Prostate gland (tissue), 2 donors: ENCODE results near the gene U2SURP. TPM values are rescaled to one million over a fixed set of nuclear protein-coding genes. Genes with fewer than 3 reads are reported as not detected.

Source experiments
- DNase-seq: peaks from one replicate; pipeline ENCODE4 v3.0.0-alpha.2; 2019; ENCODE audit warnings: low spot score
- H3K27ac ChIP-seq, 2 donors: fragments of 200-600 bp; sonication (generic); 2 replicates each; pipeline ENCODE4 v1.5.1; 2017 to 2019
- H3K27me3 ChIP-seq: fragments of 200-600 bp; sonication (generic); replicated peaks from 2 replicates; pipeline ENCODE4 v1.5.1; 2019; ENCODE audit not compliant: insufficient read depth
- H3K36me3 ChIP-seq, 2 donors: fragments of 200-600 bp; sonication (generic); 1 replicate in 1 of 2; 2 replicates in 1 of 2; pipeline versions ENCODE4 v1.5.1 to v1.8.1; 2017 to 2019
- H3K4me1 ChIP-seq: fragments of 200-600 bp; sonication (generic); replicated peaks from 2 replicates; pipeline ENCODE4 v1.5.1; 2019
- H3K4me3 ChIP-seq, 2 donors: fragments of 200-600 bp; sonication (generic); 2 replicates each; pipeline ENCODE4 v1.5.1; 2017 to 2019
- H3K9me3 ChIP-seq: fragments of 200-600 bp; sonication (generic); 2 replicates; pipeline ENCODE4 v1.5.1; 2017
- POLR2A ChIP-seq: fragments of 450-650 bp; IDR thresholded peaks from one replicate; pipeline ENCODE4 v1.6.1; 2016; ENCODE audit warnings: antibody characterized with exemption, mild to moderate bottlenecking
- POLR2AphosphoS5 ChIP-seq: sonication (generic); formaldehyde crosslinking; IDR thresholded peaks from one replicate; pipeline ENCODE4 v1.6.1; 2017; ENCODE audit warnings: antibody characterized with exemption
- WGBS: methylation state at CpG from one replicate; pipeline ENCODE4 v1.1.5; 2018; 5-methylcytosine and 5-hydroxymethylcytosine counted together
- intact Hi-C: fragments of 100-400 bp; cut with DNase I; formaldehyde crosslinking; loops from one replicate; pipeline ENCODE4 v1.14.2; 2022
- total RNA-seq, 2 donors: library from RNA; depleted of rRNA; stranded (reverse); fragments of >200 nt; gene quantifications; one replicate each; pipeline ENCODE4 v1.1.0, GENCODE V29; 2016
- TF ChIP-seq, protein P1 (sequence below), 4 experiments: fragments of 200-600 bp in 2 of 4; fragments of 450-650 bp in 2 of 4; sonication (generic) in 2 of 4; IDR thresholded peaks; 1 replicate in 3 of 4; 2 replicates in 1 of 4; pipeline ENCODE4 v1.5.1; 2016 to 2019; ENCODE audit warnings: antibody characterized with exemption in 4 of 4, mild to moderate bottlenecking in 2 of 4, moderate library complexity in 2 of 4

Gene U2SURP
- total RNA-seq, 2 donors from 2014 or later = 38.3 to 59.4 TPM

DNA sequence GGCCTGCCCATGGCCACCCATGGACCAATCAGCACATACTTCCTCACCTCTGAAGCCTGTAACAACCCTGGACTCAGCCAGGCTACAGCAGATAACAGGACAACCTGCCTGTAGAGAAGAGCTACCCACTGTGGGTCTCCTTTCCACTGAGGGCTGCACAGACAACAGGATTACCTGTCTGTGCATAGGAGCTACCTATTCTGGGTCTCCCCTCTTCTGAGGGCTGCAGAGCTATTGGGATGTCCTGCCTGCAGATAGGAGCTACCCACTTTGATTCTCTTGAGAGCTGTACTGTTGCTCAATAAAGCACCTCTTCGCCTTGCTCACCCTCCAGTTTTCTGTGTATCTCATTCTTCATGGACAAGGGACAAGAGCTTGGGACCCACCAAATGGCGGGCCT, 94.4 kb downstream of the U2SURP start:
- H3K27ac ChIP-seq = no peak overlapping the region
- no peak for DNase-seq
- 100% methylated on average over 2 of the region's 2 CpGs for WGBS
- H3K9me3 ChIP-seq = no peaks in the 10 kb centered on the region
- no peaks in the 10 kb centered on the region for H3K27me3 ChIP-seq
- H3K4me1 ChIP-seq = no peaks in the 10 kb centered on the region
- H3K36me3 ChIP-seq = no peaks in the 10 kb centered on the region
- no peak overlapping the region for H3K4me3 ChIP-seq
- intact Hi-C loops = no loop called here
- no peak for TF ChIP-seq POLR2A
- no peak for TF ChIP-seq POLR2AphosphoS5
- TF ChIP-seq, protein P1, sequence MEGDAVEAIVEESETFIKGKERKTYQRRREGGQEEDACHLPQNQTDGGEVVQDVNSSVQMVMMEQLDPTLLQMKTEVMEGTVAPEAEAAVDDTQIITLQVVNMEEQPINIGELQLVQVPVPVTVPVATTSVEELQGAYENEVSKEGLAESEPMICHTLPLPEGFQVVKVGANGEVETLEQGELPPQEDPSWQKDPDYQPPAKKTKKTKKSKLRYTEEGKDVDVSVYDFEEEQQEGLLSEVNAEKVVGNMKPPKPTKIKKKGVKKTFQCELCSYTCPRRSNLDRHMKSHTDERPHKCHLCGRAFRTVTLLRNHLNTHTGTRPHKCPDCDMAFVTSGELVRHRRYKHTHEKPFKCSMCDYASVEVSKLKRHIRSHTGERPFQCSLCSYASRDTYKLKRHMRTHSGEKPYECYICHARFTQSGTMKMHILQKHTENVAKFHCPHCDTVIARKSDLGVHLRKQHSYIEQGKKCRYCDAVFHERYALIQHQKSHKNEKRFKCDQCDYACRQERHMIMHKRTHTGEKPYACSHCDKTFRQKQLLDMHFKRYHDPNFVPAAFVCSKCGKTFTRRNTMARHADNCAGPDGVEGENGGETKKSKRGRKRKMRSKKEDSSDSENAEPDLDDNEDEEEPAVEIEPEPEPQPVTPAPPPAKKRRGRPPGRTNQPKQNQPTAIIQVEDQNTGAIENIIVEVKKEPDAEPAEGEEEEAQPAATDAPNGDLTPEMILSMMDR (IDR thresholded peaks at IDR 0.05) = no peak

DNA sequence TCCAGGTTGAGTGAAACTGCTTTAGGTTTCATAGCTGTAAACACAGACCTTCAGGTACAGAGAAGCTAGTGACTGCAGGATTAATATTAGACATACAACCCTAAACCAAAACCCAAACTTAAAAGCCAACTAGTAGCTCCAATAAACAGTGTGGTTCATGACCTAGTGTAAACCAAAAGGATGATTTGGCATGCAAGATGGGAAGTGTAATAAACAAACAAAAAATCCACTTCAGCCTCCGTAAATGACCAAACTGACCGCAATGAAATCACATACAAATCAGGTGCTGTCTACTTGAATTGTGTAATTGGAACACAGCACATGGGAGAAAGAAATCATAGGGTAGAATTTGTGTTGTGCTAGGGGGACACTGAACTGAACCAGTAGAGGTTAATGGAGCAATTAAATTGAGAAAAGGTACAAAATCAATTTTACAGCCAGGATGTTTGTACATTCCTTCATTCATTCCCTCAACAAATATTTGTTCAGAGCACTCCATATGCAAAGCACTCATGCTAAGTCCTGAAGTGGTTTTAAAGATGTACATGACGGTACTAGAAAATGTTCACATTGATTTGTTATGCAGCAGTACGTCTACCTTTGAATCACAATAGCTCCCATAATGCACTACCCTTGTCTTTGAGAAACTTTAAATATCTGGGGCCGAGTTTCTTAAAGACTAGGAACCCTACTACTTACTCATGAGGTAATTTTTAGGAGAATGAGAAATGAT, 96.8 kb downstream of the U2SURP start:
- Histone ChIP-seq H3K4me1 (no peaks in the 10 kb centered on the region), H3K27ac (no peak overlapping the region), H3K36me3 (no peaks in the 10 kb centered on the region), H3K27me3 (no peaks in the 10 kb centered on the region), H3K4me3 (no peak overlapping the region), H3K9me3 (no peaks in the 10 kb centered on the region)
- no peak for TF ChIP-seq POLR2A
- TF ChIP-seq POLR2AphosphoS5 = no peak
- TF ChIP-seq, protein P1 (IDR thresholded peaks at IDR 0.05) = no peak
- intact Hi-C loops = no loop called here
- 63% methylated on average over 5 of the region's 5 CpGs for WGBS
- no peak for DNase-seq

DNA sequence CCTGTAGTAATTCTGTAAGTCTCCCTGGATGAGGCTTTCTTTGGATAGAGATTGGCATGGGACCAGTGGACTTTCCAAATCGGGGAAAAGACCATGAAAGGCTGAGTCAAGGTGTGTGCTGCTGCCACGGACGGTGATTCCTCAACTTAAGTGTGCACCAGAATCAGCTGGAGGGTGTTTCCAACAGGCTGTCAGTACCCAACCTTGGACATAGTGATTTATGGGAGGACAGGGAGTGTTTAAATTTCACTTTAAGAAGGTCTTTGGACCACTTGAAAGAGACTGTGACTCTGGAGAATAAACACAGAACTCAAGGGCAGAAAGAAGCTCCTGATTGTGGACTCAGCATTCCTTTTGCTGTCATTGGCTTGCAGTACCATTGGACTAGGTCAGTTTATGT, 97.8 kb downstream of the U2SURP start:
- H3K27ac ChIP-seq = no peak overlapping the region
- no peaks in the 10 kb centered on the region for H3K4me1 ChIP-seq
- no peaks in the 10 kb centered on the region for H3K36me3 ChIP-seq
- WGBS = 76% methylated on average over 3 of the region's 3 CpGs
- intact Hi-C loops = no loop called here
- TF ChIP-seq POLR2AphosphoS5 = no peak
- TF ChIP-seq, protein P1 (IDR thresholded peaks at IDR 0.05) = no peak
- TF ChIP-seq POLR2A = no peak
- no peaks in the 10 kb centered on the region for H3K9me3 ChIP-seq
- DNase-seq = no peak
- H3K4me3 ChIP-seq = no peak overlapping the region
- no peaks in the 10 kb centered on the region for H3K27me3 ChIP-seq

DNA sequence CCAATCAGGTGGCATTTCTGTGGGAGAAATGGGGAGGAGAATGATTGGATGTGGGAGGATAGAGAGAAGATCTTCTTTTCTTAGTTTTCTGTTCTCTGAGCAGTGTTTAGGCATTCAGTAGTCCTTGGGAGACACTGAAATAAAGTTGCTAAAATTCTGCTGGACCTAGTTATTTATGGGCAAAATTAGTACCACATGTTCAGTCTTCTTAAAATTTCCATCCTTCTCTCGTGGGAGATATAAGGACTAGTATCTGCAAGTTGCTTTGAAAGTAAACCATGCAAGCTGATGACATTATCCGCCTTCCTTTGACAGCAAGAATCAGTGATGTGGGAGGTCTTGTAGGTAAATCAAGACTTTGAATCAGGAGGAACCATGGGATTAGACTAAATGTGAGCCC, 98.3 kb downstream of the U2SURP start:
- no peaks in the 10 kb centered on the region for H3K4me1 ChIP-seq
- TF ChIP-seq POLR2A (no peak), POLR2AphosphoS5 (no peak)
- TF ChIP-seq, protein P1 (IDR thresholded peaks at IDR 0.05) = no peak
- H3K36me3 ChIP-seq = no peaks in the 10 kb centered on the region
- intact Hi-C loops = no loop called here
- 72% methylated on average over 2 of the region's 2 CpGs for WGBS
- no peaks in the 10 kb centered on the region for H3K9me3 ChIP-seq
- no peak overlapping the region for H3K4me3 ChIP-seq
- DNase-seq = no peak
- H3K27ac ChIP-seq = no peak overlapping the region
- no peaks in the 10 kb centered on the region for H3K27me3 ChIP-seq

DNA sequence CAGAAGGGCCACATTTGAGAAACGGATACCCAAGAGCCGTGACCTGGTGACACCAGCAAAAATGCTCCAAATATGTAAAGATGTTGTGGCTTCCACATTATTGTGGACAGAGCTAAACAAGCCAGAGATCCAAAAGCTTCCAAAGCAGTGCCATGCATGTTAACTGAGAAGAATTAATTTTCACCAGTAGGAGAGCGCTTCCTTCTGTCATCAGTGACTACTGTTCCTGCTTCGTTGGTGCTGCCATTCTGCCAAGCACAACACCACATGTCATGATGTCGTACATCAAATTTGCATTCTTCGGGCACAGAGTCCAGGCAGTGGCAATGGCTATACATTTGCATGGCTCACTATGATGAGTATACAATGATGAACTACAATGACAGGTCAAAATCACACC, 99.1 kb downstream of the U2SURP start:
- DNase-seq = no peak
- H3K9me3 ChIP-seq = no peaks in the 10 kb centered on the region
- H3K27ac ChIP-seq = no peak overlapping the region
- H3K36me3 ChIP-seq = no peaks in the 10 kb centered on the region
- TF ChIP-seq POLR2AphosphoS5 (no peak), POLR2A (no peak)
- TF ChIP-seq, protein P1 (IDR thresholded peaks at IDR 0.05) = no peak
- H3K4me3 ChIP-seq = no peak overlapping the region
- no peaks in the 10 kb centered on the region for H3K27me3 ChIP-seq
- intact Hi-C loops = no loop called here
- 86% methylated on average over 6 of the region's 6 CpGs for WGBS
- no peaks in the 10 kb centered on the region for H3K4me1 ChIP-seq
